Measurements from ENCODE around the gene GALNT17.

GALNT17 gene

DNA sequence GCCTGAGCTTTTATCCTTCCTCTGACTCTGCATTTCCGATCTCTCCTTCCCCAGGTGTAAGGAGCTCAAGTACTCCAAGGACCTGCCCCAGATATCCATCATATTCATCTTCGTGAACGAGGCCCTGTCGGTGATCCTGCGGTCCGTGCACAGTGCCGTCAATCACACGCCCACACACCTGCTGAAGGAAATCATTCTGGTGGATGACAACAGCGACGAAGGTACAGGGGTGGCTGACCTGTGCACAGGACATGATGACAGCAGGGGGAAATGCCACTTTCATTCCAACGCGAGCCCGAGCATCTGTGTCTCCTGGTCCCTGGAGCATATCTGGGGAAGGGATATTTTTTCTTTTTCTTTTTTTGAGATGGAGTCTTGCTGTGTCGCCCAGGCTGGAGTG, 256.2 kb downstream of the GALNT17 start:
- no CpG with 5 or more reads among the region's 14 CpGs for WGBS (ENCODE audit: extremely low coverage, insufficient coverage, insufficient read length)
- H4K91ac ChIP-seq (ENCODE audit: low read depth, low read length) = no peak overlapping the region

GRCh38 chr7:71389976-71390375, 258.0 kb downstream of the GALNT17 start:
- H4K12ac ChIP-seq (ENCODE audit: low read depth, low read length) = no peak overlapping the region
- no peaks in the 10 kb centered on the region for H3K27me3 ChIP-seq (ENCODE audit: insufficient read depth, low read length)
- H2BK12ac ChIP-seq (ENCODE audit: low read length) = no peak overlapping the region
- peaks cover under 1% of the 10 kb centered on the region for H3K9me3 ChIP-seq (ENCODE audit: insufficient read depth, low read depth, low read length)
- H3K27ac ChIP-seq (ENCODE audit: low read depth, low read length) = no peak overlapping the region
- no peak overlapping the region for H3K18ac ChIP-seq (ENCODE audit: low read length)
- no peak overlapping the region for H3K14ac ChIP-seq (ENCODE audit: low read length)
- no peak overlapping the region for H2BK120ac ChIP-seq (ENCODE audit: insufficient read depth, low read length, poor library complexity)
- WGBS (ENCODE audit: extremely low coverage, insufficient coverage, insufficient read length) = no CpG with 5 or more reads among the region's 7 CpGs
- no peak overlapping the region for H3K9ac ChIP-seq (ENCODE audit: low read length)
- no peak overlapping the region for H3K4me2 ChIP-seq (ENCODE audit: low read length)
- no peak overlapping the region for H4K91ac ChIP-seq (ENCODE audit: low read depth, low read length)
- H3K4ac ChIP-seq (ENCODE audit: low read depth, low read length) = no peak overlapping the region
- H2AK5ac ChIP-seq (ENCODE audit: low read length) = no peak overlapping the region
- no peak overlapping the region for H4K8ac ChIP-seq (ENCODE audit: low read depth, low read length)
- no peaks in the 10 kb centered on the region for H3K4me1 ChIP-seq (ENCODE audit: control insufficient read depth in 1 of 2, insufficient read depth in 2 of 2, low read length in 2 of 2)
- no peaks in the 10 kb centered on the region for H3K79me1 ChIP-seq (ENCODE audit: low read length)
- no peak overlapping the region for H3K23ac ChIP-seq (ENCODE audit: low read length)
- no peaks in the 10 kb centered on the region for H3K36me3 ChIP-seq (ENCODE audit: control insufficient read depth in 1 of 2, insufficient read depth in 2 of 2, low read length in 2 of 2)
- H3K79me2 ChIP-seq (ENCODE audit: control insufficient read depth, insufficient read depth, low read length, poor library complexity) = no peaks in the 10 kb centered on the region
- no peak overlapping the region for H2BK5ac ChIP-seq (ENCODE audit: low read depth, low read length, poor library complexity)
- no peak overlapping the region for H2AFZ ChIP-seq (ENCODE audit: insufficient read depth, low read length, poor library complexity)
- H3K4me3 ChIP-seq (ENCODE audit: low read depth, low read length) = no peak overlapping the region
- no peak for DNase-seq

More for the DNA sequence above, 256.2 kb downstream of the GALNT17 start:
- no peak overlapping the region for H4K8ac ChIP-seq (ENCODE audit: low read depth, low read length)
- H2AFZ ChIP-seq (ENCODE audit: insufficient read depth, low read length, poor library complexity) = no peak overlapping the region
- DNase-seq = no peak
- no peak overlapping the region for H3K4me3 ChIP-seq (ENCODE audit: low read depth, low read length)
- H2BK12ac ChIP-seq (ENCODE audit: low read length) = no peak overlapping the region
- H3K23ac ChIP-seq (ENCODE audit: low read length) = no peak overlapping the region
- H3K27ac ChIP-seq (ENCODE audit: low read depth, low read length) = no peak overlapping the region
- no peaks in the 10 kb centered on the region for H3K4me1 ChIP-seq (ENCODE audit: control insufficient read depth in 1 of 2, insufficient read depth in 2 of 2, low read length in 2 of 2)
- no peak overlapping the region for H2AK5ac ChIP-seq (ENCODE audit: low read length)
- H3K9me3 ChIP-seq (ENCODE audit: insufficient read depth, low read depth, low read length) = peaks cover 2% of the 10 kb centered on the region
- no peaks in the 10 kb centered on the region for H3K79me1 ChIP-seq (ENCODE audit: low read length)
- no peak overlapping the region for H2BK120ac ChIP-seq (ENCODE audit: insufficient read depth, low read length, poor library complexity)
- no peak overlapping the region for H3K4me2 ChIP-seq (ENCODE audit: low read length)
- no peak overlapping the region for H2BK5ac ChIP-seq (ENCODE audit: low read depth, low read length, poor library complexity)
- no peaks in the 10 kb centered on the region for H3K36me3 ChIP-seq (ENCODE audit: control insufficient read depth in 1 of 2, insufficient read depth in 2 of 2, low read length in 2 of 2)
- no peaks in the 10 kb centered on the region for H3K27me3 ChIP-seq (ENCODE audit: insufficient read depth, low read length)
- no peak overlapping the region for H3K18ac ChIP-seq (ENCODE audit: low read length)
- H3K9ac ChIP-seq (ENCODE audit: low read length) = no peak overlapping the region
- no peak overlapping the region for H3K14ac ChIP-seq (ENCODE audit: low read length)
- H3K4ac ChIP-seq (ENCODE audit: low read depth, low read length) = no peak overlapping the region
- H3K79me2 ChIP-seq (ENCODE audit: control insufficient read depth, insufficient read depth, low read length, poor library complexity) = no peaks in the 10 kb centered on the region
- no peak overlapping the region for H4K12ac ChIP-seq (ENCODE audit: low read depth, low read length)

DNA sequence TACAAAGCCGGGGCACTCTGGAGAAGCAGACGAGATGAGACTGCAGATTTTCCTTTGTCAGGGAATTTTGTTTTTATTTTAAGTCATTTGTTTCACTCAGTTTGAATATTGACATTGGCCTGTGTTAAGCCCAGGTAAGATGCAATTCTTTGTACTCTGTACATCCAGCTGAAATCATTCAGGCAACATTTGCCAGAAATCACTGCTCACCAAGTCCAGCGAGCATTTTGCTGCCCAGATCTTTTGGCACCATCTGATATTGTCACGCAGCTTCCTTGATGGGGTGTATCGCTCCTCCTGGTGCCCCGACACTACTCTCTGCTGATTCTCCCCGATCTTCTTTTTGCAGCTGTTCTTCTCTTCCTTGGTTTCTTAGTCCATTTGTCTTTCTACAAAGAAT, 261.7 kb downstream of the GALNT17 start:
- no peaks in the 10 kb centered on the region for H3K79me1 ChIP-seq (ENCODE audit: low read length)
- no peak overlapping the region for H2AFZ ChIP-seq (ENCODE audit: insufficient read depth, low read length, poor library complexity)
- H3K79me2 ChIP-seq (ENCODE audit: control insufficient read depth, insufficient read depth, low read length, poor library complexity) = no peaks in the 10 kb centered on the region
- no peak overlapping the region for H3K9ac ChIP-seq (ENCODE audit: low read length)
- no peak overlapping the region for H2BK12ac ChIP-seq (ENCODE audit: low read length)
- no peaks in the 10 kb centered on the region for H3K27me3 ChIP-seq (ENCODE audit: insufficient read depth, low read length)
- H2AK5ac ChIP-seq (ENCODE audit: low read length) = no peak overlapping the region
- H4K91ac ChIP-seq (ENCODE audit: low read depth, low read length) = no peak overlapping the region
- H3K4me3 ChIP-seq (ENCODE audit: low read depth, low read length) = no peak overlapping the region
- no peak overlapping the region for H3K4ac ChIP-seq (ENCODE audit: low read depth, low read length)
- no peak overlapping the region for H4K8ac ChIP-seq (ENCODE audit: low read depth, low read length)
- no CpG with 5 or more reads among the region's 7 CpGs for WGBS (ENCODE audit: extremely low coverage, insufficient coverage, insufficient read length)
- no peak overlapping the region for H3K18ac ChIP-seq (ENCODE audit: low read length)
- no peak overlapping the region for H3K4me2 ChIP-seq (ENCODE audit: low read length)
- no peaks in the 10 kb centered on the region for H3K4me1 ChIP-seq (ENCODE audit: control insufficient read depth in 1 of 2, insufficient read depth in 2 of 2, low read length in 2 of 2)
- H3K27ac ChIP-seq (ENCODE audit: low read depth, low read length) = no peak overlapping the region
- H3K23ac ChIP-seq (ENCODE audit: low read length) = no peak overlapping the region
- no peaks in the 10 kb centered on the region for H3K9me3 ChIP-seq (ENCODE audit: insufficient read depth, low read depth, low read length)
- no peak overlapping the region for H2BK120ac ChIP-seq (ENCODE audit: insufficient read depth, low read length, poor library complexity)
- no peaks in the 10 kb centered on the region for H3K36me3 ChIP-seq (ENCODE audit: control insufficient read depth in 1 of 2, insufficient read depth in 2 of 2, low read length in 2 of 2)
- H3K14ac ChIP-seq (ENCODE audit: low read length) = no peak overlapping the region
- H2BK5ac ChIP-seq (ENCODE audit: low read depth, low read length, poor library complexity) = no peak overlapping the region
- no peak for DNase-seq
- no peak overlapping the region for H4K12ac ChIP-seq (ENCODE audit: low read depth, low read length)

DNA sequence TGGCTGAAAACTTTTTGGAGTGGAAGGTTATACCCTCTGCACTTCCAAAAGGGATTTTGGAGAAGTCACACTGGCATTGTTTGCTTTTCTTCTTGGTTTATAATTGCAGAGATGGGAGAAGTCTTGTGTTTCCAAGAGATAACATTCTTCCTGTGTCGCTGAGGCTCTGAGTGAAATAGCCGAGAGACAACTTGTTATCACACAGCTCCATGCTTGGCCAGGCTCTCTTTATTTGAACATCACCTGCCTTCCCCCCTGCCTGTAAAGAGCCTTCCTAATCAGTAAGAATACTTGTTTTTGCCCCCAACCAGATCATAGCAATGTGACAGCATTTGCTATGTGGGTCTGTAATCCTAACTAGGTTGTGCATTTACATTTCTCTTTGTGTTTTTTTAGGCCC, 270.7 kb downstream of the GALNT17 start:
- H3K79me1 ChIP-seq (ENCODE audit: low read length) = no peaks in the 10 kb centered on the region
- DNase-seq = no peak
- no peaks in the 10 kb centered on the region for H3K27me3 ChIP-seq (ENCODE audit: insufficient read depth, low read length)
- WGBS (ENCODE audit: extremely low coverage, insufficient coverage, insufficient read length) = no CpG with 5 or more reads among the region's 2 CpGs
- no peak overlapping the region for H4K8ac ChIP-seq (ENCODE audit: low read depth, low read length)
- H3K9me3 ChIP-seq (ENCODE audit: insufficient read depth, low read depth, low read length) = no peaks in the 10 kb centered on the region
- H3K4me2 ChIP-seq (ENCODE audit: low read length) = no peak overlapping the region
- no peak overlapping the region for H4K91ac ChIP-seq (ENCODE audit: low read depth, low read length)
- H2AFZ ChIP-seq (ENCODE audit: insufficient read depth, low read length, poor library complexity) = no peak overlapping the region
- H3K9ac ChIP-seq (ENCODE audit: low read length) = no peak overlapping the region
- H3K18ac ChIP-seq (ENCODE audit: low read length) = no peak overlapping the region
- no peak overlapping the region for H3K27ac ChIP-seq (ENCODE audit: low read depth, low read length)
- no peak overlapping the region for H3K4ac ChIP-seq (ENCODE audit: low read depth, low read length)
- no peak overlapping the region for H2BK120ac ChIP-seq (ENCODE audit: insufficient read depth, low read length, poor library complexity)
- H3K36me3 ChIP-seq (ENCODE audit: control insufficient read depth in 1 of 2, insufficient read depth in 2 of 2, low read length in 2 of 2) = no peaks in the 10 kb centered on the region
- no peaks in the 10 kb centered on the region for H3K79me2 ChIP-seq (ENCODE audit: control insufficient read depth, insufficient read depth, low read length, poor library complexity)
- H3K4me1 ChIP-seq (ENCODE audit: control insufficient read depth in 1 of 2, insufficient read depth in 2 of 2, low read length in 2 of 2) = no peaks in the 10 kb centered on the region
- H4K12ac ChIP-seq (ENCODE audit: low read depth, low read length) = no peak overlapping the region
- H3K4me3 ChIP-seq (ENCODE audit: low read depth, low read length) = no peak overlapping the region
- no peak overlapping the region for H2BK12ac ChIP-seq (ENCODE audit: low read length)
- no peak overlapping the region for H2AK5ac ChIP-seq (ENCODE audit: low read length)
- H3K14ac ChIP-seq (ENCODE audit: low read length) = no peak overlapping the region
- H3K23ac ChIP-seq (ENCODE audit: low read length) = no peak overlapping the region
- H2BK5ac ChIP-seq (ENCODE audit: low read depth, low read length, poor library complexity) = no peak overlapping the region
